K562 (cell line): ENCODE data around the gene MYO1D. TPM values are rescaled to one million over a fixed set of nuclear protein-coding genes. Genes with fewer than 3 reads are reported as not detected.

ENCODE experiments used
- ATAC-seq: fragments of 200-7000 bp; cut with Tn5 transposase; 3 replicates; pipeline ENCODE4 v1.9.1; 2020; ENCODE audit warnings: moderate library complexity
- BruUV-seq: library from RNA; stranded (reverse); fragments of 400-500 nt; replicated peaks from 2 replicates; lab custom pipeline; 2021; lab: Mats Ljungman, UMichigan
- CTCF ChIA-PET: fragments of 300-600 bp; formaldehyde crosslinking; extraction: SDS; loops from one replicate; lab custom pipeline; 2021; ENCODE audit warnings: low intra/inter-chr PET ratio; lab: Yijun Ruan, JAX
- POLR2A ChIA-PET: fragments of 300-600, 350-650 bp; sonication (Branson Sonifier 250); formaldehyde crosslinking; extraction: SDS; loops from one replicate; lab custom pipeline; 2021; ENCODE audit warnings: antibody characterized with exemption, inconsistent platforms; lab: Yijun Ruan, JAX
- DNase-seq, 4 experiments: peaks; one replicate each; pipeline versions ENCODE4 v3.0.0 to v3.0.0-alpha.2; 2011 to 2018; ENCODE audit warnings: low spot score in 3 of 4, mixed read lengths in 3 of 4; ENCODE audit errors: extremely low read depth in 1 of 4
- FAIRE-seq: peaks from 2 replicates; lab custom pipeline; 2011; peaks lifted over from hg19 to GRCh38; lab: Jason Lieb, UNC
- H2AFZ ChIP-seq: 2 replicates; pipeline ENCODE4 v1.6.0; 2011; ENCODE audit warnings: low read depth, low read length, control low read depth, inconsistent platforms
- H3K27ac ChIP-seq: fragments of 200-600 bp; 3 replicates; pipeline ENCODE4 v1.8.0; 2011; ENCODE audit warnings: low read depth, mild to moderate bottlenecking, control low read depth, inconsistent platforms, low read length, moderate library complexity, mixed read lengths; ENCODE audit errors: extremely low read depth
- H3K27me3 ChIP-seq, 2 experiments: fragments of 300-600 bp in 1 of 2; 2 replicates in 1 of 2; 3 replicates in 1 of 2; pipeline versions ENCODE4 v1.6.0 to v1.8.0; 2011; ENCODE audit warnings: inconsistent platforms in 2 of 2, low read length in 2 of 2, mild to moderate bottlenecking in 1 of 2, mixed read lengths in 1 of 2, moderate library complexity in 1 of 2; ENCODE audit not compliant: control insufficient read depth in 2 of 2, insufficient read depth in 2 of 2
- H3K36me3 ChIP-seq: fragments of 300-600 bp; 3 replicates; pipeline ENCODE4 v1.8.0; 2011; ENCODE audit warnings: mild to moderate bottlenecking, low read length, inconsistent platforms; ENCODE audit not compliant: control insufficient read depth, insufficient read depth
- H3K4me1 ChIP-seq, 2 experiments: fragments of 200-600 bp in 1 of 2; replicated peaks in 1 of 2; 2 replicates in 1 of 2; 3 replicates in 1 of 2; pipeline versions ENCODE4 v1.5.1 to v1.8.0; 2011; ENCODE audit warnings: inconsistent platforms in 2 of 2, low read length in 2 of 2, mild to moderate bottlenecking in 1 of 2, mixed read lengths in 1 of 2, moderate library complexity in 1 of 2; ENCODE audit not compliant: control insufficient read depth in 2 of 2, insufficient read depth in 2 of 2
- H3K4me2 ChIP-seq: 2 replicates; pipeline ENCODE4 v1.6.1; 2011; ENCODE audit warnings: low read length, control low read depth, inconsistent platforms, mixed read lengths; ENCODE audit not compliant: insufficient read depth
- H3K4me3 ChIP-seq: fragments of 200-600 bp; sonication (generic), shearing (Covaris generic); 2 replicates; pipeline ENCODE4 v1.5.1; 2016; ENCODE audit warnings: control low read depth, inconsistent platforms
- H3K79me2 ChIP-seq: fragments of 200-600 bp; 3 replicates; pipeline ENCODE4 v1.8.0; 2011; ENCODE audit warnings: low read length, inconsistent platforms; ENCODE audit not compliant: control insufficient read depth, insufficient read depth
- H3K9ac ChIP-seq, 2 experiments: 2 replicates each; pipeline versions ENCODE4 v1.6.0 to v1.6.1; 2011; ENCODE audit warnings: low read depth in 2 of 2, low read length in 2 of 2, control low read depth in 1 of 2, inconsistent platforms in 1 of 2, mild to moderate bottlenecking in 1 of 2, mixed read lengths in 1 of 2; ENCODE audit not compliant: insufficient read depth in 1 of 2
- H3K9me1 ChIP-seq: one replicate; pipeline ENCODE4 v1.6.0; 2011; ENCODE audit warnings: inconsistent platforms, mild to moderate bottlenecking, low read length, moderate library complexity; ENCODE audit not compliant: control insufficient read depth, insufficient read depth
- H3K9me3 ChIP-seq: replicated peaks from 2 replicates; pipeline ENCODE4 v1.5.1; 2011; ENCODE audit warnings: low read depth, low read length, inconsistent platforms; ENCODE audit not compliant: control insufficient read depth, insufficient read depth
- H4K20me1 ChIP-seq: replicated peaks from 2 replicates; pipeline ENCODE4 v1.6.1; 2011; ENCODE audit warnings: low read length, inconsistent platforms, mixed read lengths; ENCODE audit not compliant: control insufficient read depth, insufficient read depth
- AFF4 ChIP-seq: sonication (generic); formaldehyde crosslinking; IDR thresholded peaks from 2 replicates; pipeline ENCODE4 v1.8.0; 2023; ENCODE audit warnings: mild to moderate bottlenecking, missing genetic modification reagents
- BCOR ChIP-seq: fragments of 450-650 bp; IDR thresholded peaks from 2 replicates; pipeline ENCODE4 v1.6.1; 2016
- FOXJ3 ChIP-seq: sonication (generic); formaldehyde crosslinking; IDR thresholded peaks from 2 replicates; pipeline ENCODE4 v1.4.0; 2020; ENCODE audit warnings: mild to moderate bottlenecking, missing genetic modification reagents
- FOXP4 ChIP-seq: sonication (generic); formaldehyde crosslinking; IDR thresholded peaks from 2 replicates; pipeline ENCODE4 v1.8.0; 2022; ENCODE audit warnings: mild to moderate bottlenecking, missing genetic modification reagents, borderline replicate concordance
- GATAD2B ChIP-seq: fragments of 450-650 bp; IDR thresholded peaks from 2 replicates; pipeline ENCODE4 v1.6.1; 2017; ENCODE audit warnings: mild to moderate bottlenecking, borderline replicate concordance
- RBM25 ChIP-seq: fragments of 200-400 bp; formaldehyde crosslinking; IDR thresholded peaks from 2 replicates; pipeline ENCODE4 v1.6.1; 2018; ENCODE audit warnings: low read length, low read depth, moderate library complexity; ENCODE audit not compliant: severe bottlenecking
- SMAD4 ChIP-seq: fragments of 250-450 bp; sonication (Bioruptor Pico); conservative IDR thresholded peaks from 2 replicates; pipeline ENCODE4 v1.8.0; 2021; ENCODE audit warnings: inconsistent platforms, mild to moderate bottlenecking, moderate library complexity
- SP1 ChIP-seq: sonication (generic); formaldehyde crosslinking; IDR thresholded peaks from 2 replicates; pipeline ENCODE4 v1.8.1; 2022; ENCODE audit warnings: mild to moderate bottlenecking, missing genetic modification reagents
- ZNF311 ChIP-seq: fragments of 250-450 bp; sonication (Bioruptor Pico); IDR thresholded peaks from 2 replicates; pipeline ENCODE4 v1.4.0; 2020; ENCODE audit warnings: mild to moderate bottlenecking, moderate library complexity
- WGBS: fragments of 100-300 bp; shearing (Covaris generic); methylation state at CpG from one replicate; pipeline ENCODE4 v1.1.6; 2016; ENCODE audit warnings: low coverage, mixed read lengths; ENCODE audit not compliant: insufficient coverage; ENCODE audit errors: missing lambda C conversion rate; 5-methylcytosine and 5-hydroxymethylcytosine counted together
- in situ Hi-C: fragments of 300-500 bp; cut with MboI; formaldehyde crosslinking; loops from 4 replicates; pipeline ENCODE4 v1.15.0; 2018; ENCODE audit warnings: inconsistent platforms, mixed read lengths
- intact Hi-C: fragments of 100-400 bp; cut with micrococcal nuclease; formaldehyde crosslinking; loops from 2 replicates; pipeline ENCODE4 v1.14.2; 2022
- polyA plus RNA-seq, 8 experiments: library from polyadenylated mRNA; depleted of rRNA in 4 of 8; stranded (reverse) in 5 of 8; unstranded in 3 of 8; fragments of >200 nt; fragmentation: Nextera tagmentation in 2 of 8; fragmentation: Illumina TruSeq in 1 of 8; extraction: Ambion mirVana in 2 of 8; extraction: Trizol in 1 of 8; gene quantifications; 2 replicates each; pipeline versions ENCODE4 v1.2.1 to v1.2.3, GENCODE V29; 2011 to 2014; ENCODE audit warnings: inconsistent platforms in 1 of 8, missing spikeins in 1 of 8
- total RNA-seq, 7 experiments: library from RNA; depleted of rRNA in 6 of 7; stranded (reverse); fragments of >200 nt in 6 of 7; fragmentation: Illumina TruSeq in 2 of 7; extraction: Trizol in 2 of 7; gene quantifications; 2 replicates each; pipeline versions ENCODE4 v1.2.1 to v1.2.3, GENCODE V29; 2011 to 2021; ENCODE audit warnings: low replicate concordance in 1 of 7

Gene MYO1D
- total and polyA plus RNA-seq, 9 of the 15 experiments (the other 6 are each of a cell fraction or from before 2014, with no cell fraction given) = 2.1 to 71.2 (median 45.4) TPM

GRCh38 chr17:32914181-32914580 is 37.3 kb upstream of the MYO1D start:
- TF ChIP-seq RBM25 (peak; percentile 45), BCOR (peak; percentile 36; the same call in 1 of the 2 replicates), FOXP4 (no peak)
- TF ChIP-seq, all 486 proteins: peak for 2
- H3K27me3 ChIP-seq = no peaks in the 10 kb centered on the region
- H3K4me3 ChIP-seq = no peak overlapping the region
- in situ Hi-C loops = no loop called here
- 85% methylated on average over 3 of the region's 3 CpGs for WGBS
- peak overlapping the region; percentile 53; the same call in 1 of the 2 replicates for H2AFZ ChIP-seq
- H3K79me2 ChIP-seq = no peaks in the 10 kb centered on the region
- no peak overlapping the region for H3K4me2 ChIP-seq
- FAIRE-seq (no peak), ATAC-seq (no peak), DNase-seq (no peak)
- intact Hi-C loops = no loop called here
- H3K27ac ChIP-seq = no peak overlapping the region
- no peak overlapping the region for H3K9ac ChIP-seq
- no peaks in the 10 kb centered on the region for H4K20me1 ChIP-seq
- peaks cover 18 to 61% of the 10 kb centered on the region in 2 experiments; a peak in 4 of 5 replicates for H3K4me1 ChIP-seq
- CTCF ChIA-PET = no interaction called here
- POLR2A ChIA-PET = interaction anchor here (4.8 kb wide), 1 partner anchor 15 kb away, joined by 26 read pairs; the partner anchor contains the start of gene TMEM98
- BruUV-seq = no TSS peak
- no peaks in the 10 kb centered on the region for H3K9me1 ChIP-seq
- no peaks in the 10 kb centered on the region; the same call in 1 of the 2 replicates for H3K9me3 ChIP-seq
- H3K36me3 ChIP-seq = no peaks in the 10 kb centered on the region

- Histone ChIP-seq H2AFZ (peak overlapping the region; percentile 96), H3K9ac (no peak overlapping the region), H3K4me1 (peaks cover 18 to 61% of the 10 kb centered on the region in 2 experiments; a peak in 4 of 5 replicates), H4K20me1 (no peaks in the 10 kb centered on the region), H3K4me3 (no peak overlapping the region), H3K27ac (no peak overlapping the region), H3K27me3 (no peaks in the 10 kb centered on the region), H3K9me1 (no peaks in the 10 kb centered on the region), H3K36me3 (no peaks in the 10 kb centered on the region), H3K79me2 (no peaks in the 10 kb centered on the region), H3K9me3 (no peaks in the 10 kb centered on the region; the same call in 1 of the 2 replicates), H3K4me2 (no peak overlapping the region)
- intact Hi-C loops = no loop called here
- no peak for DNase-seq
- no peak for FAIRE-seq
- ChIA-PET CTCF (no interaction called here), POLR2A (interaction anchor here (4.8 kb wide), 1 partner anchor 16 kb away, joined by 26 read pairs; the partner anchor contains the start of gene TMEM98)
- no TSS peak for BruUV-seq
- in situ Hi-C loops = no loop called here
- no peak for ATAC-seq
- 85% methylated on average over 7 of the region's 7 CpGs for WGBS
- TF ChIP-seq SMAD4 (CRISPR knock-in tag) = no peak
- no peak for TF ChIP-seq ZNF311 (CRISPR knock-in tag)
- TF ChIP-seq AFF4 (CRISPR knock-in tag) = no peak
- TF ChIP-seq FOXJ3 = no peak
- TF ChIP-seq SP1 (CRISPR knock-in tag) = no peak
- TF ChIP-seq GATAD2B = no peak
Observed at GRCh38 chr17:32913593-32913992, 36.7 kb upstream of the MYO1D start.
